GM12878 (cell line): Measurements from ENCODE around the gene SERTAD2.

Experiments used
- MAX ChIP-seq: IDR thresholded peaks from 2 replicates; pipeline ENCODE4 v1.6.1; 2012; ENCODE audit warnings: low read depth, low read length, improper control_type of control experiment
- TCF7 ChIP-seq: IDR thresholded peaks from 2 replicates; pipeline ENCODE4 v1.6.1; 2014; ENCODE audit warnings: antibody characterized with exemption, borderline replicate concordance

GRCh38 chr2:64641599-64641998, 12.1 kb downstream of the SERTAD2 start:
- TF ChIP-seq TCF7 (no peak), MAX (no peak)
